Measurements from ENCODE around the gene LTBP2.
A peak's percentile ranks its signal among the peaks of the same experiment; 100 is the strongest.

Gene LTBP2

DNA sequence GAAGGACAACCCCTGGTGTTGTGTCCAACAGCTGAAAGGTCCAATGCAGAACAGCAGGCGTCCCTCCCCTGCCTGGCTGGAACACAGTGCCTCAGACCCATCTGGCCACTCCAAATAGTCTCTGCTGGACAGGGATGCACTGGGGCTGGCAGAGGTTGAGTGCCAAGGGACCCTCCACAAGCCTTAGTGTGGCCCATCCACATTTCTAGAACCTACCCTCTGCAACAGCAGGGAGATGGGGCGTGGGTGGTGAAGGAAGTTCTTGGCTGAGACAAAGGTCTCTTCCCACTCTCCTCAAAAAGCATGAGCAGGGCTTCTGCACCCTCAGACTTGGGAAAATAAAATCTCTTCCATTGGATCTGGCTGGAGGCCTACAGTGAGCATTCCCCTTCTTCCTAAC lies 36.5 kb downstream of the LTBP2 start:
- H3K27ac ChIP-seq (ENCODE audit: low read depth, low read length) = no peak overlapping the region
- no peak overlapping the region for H4K8ac ChIP-seq (ENCODE audit: low read depth, low read length)
- H2AK5ac ChIP-seq (ENCODE audit: low read length) = peak overlapping the region; percentile 49
- WGBS (ENCODE audit: extremely low coverage, insufficient coverage, insufficient read length) = no CpG with 5 or more reads among the region's 2 CpGs
- H3K79me1 ChIP-seq (ENCODE audit: low read length) = peaks cover 20% of the 10 kb centered on the region
- no peak overlapping the region for H4K91ac ChIP-seq (ENCODE audit: low read depth, low read length)
- peaks cover 21 to 27% of the 10 kb centered on the region in 2 experiments for H3K4me1 ChIP-seq (ENCODE audit: control insufficient read depth in 1 of 2, insufficient read depth in 2 of 2, low read length in 2 of 2)
- no peaks in the 10 kb centered on the region for H3K36me3 ChIP-seq (ENCODE audit: control insufficient read depth in 1 of 2, insufficient read depth in 2 of 2, low read length in 2 of 2)
- H4K12ac ChIP-seq (ENCODE audit: low read depth, low read length) = no peak overlapping the region
- H3K14ac ChIP-seq (ENCODE audit: low read length) = no peak overlapping the region
- DNase-seq = no peak
- H3K9me3 ChIP-seq (ENCODE audit: insufficient read depth, low read depth, low read length) = no peaks in the 10 kb centered on the region
- H3K4me2 ChIP-seq (ENCODE audit: low read length) = no peak overlapping the region
- H3K4me3 ChIP-seq (ENCODE audit: low read depth, low read length) = no peak overlapping the region
- H2BK120ac ChIP-seq (ENCODE audit: insufficient read depth, low read length, poor library complexity) = no peak overlapping the region
- no peak overlapping the region for H3K4ac ChIP-seq (ENCODE audit: low read depth, low read length)
- no peak overlapping the region for H3K23ac ChIP-seq (ENCODE audit: low read length)
- H3K9ac ChIP-seq (ENCODE audit: low read length) = no peak overlapping the region
- no peaks in the 10 kb centered on the region for H3K79me2 ChIP-seq (ENCODE audit: control insufficient read depth, insufficient read depth, low read length, poor library complexity)
- H2AFZ ChIP-seq (ENCODE audit: insufficient read depth, low read length, poor library complexity) = no peak overlapping the region
- H3K27me3 ChIP-seq (ENCODE audit: insufficient read depth, low read length) = no peaks in the 10 kb centered on the region
- no peak overlapping the region for H2BK5ac ChIP-seq (ENCODE audit: low read depth, low read length, poor library complexity)
- no peak overlapping the region for H2BK12ac ChIP-seq (ENCODE audit: low read length)
- H3K18ac ChIP-seq (ENCODE audit: low read length) = no peak overlapping the region

DNA sequence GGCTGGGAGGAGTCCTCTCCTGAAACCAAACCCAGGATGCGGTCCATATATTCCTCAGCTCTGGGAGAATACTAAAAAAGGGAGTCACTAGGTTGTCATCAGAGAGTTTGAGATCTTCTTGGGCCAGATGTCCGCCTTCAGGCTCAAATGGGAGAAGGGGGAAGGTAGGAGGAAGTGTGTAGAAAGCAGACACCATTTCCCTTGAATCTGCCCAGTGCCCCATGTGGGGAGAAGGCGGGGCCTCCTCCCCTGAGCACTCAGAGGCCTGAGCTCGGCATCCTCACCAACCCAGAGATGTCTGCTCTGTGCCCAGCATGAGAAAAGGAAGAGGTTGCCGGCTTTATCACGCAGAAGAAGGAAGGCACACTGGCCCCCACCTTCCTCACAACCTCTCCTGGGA lies 37.3 kb downstream of the LTBP2 start:
- Histone ChIP-seq H3K9ac (ENCODE audit: low read length) (no peak overlapping the region), H3K4me1 (ENCODE audit: control insufficient read depth in 1 of 2, insufficient read depth in 2 of 2, low read length in 2 of 2) (peaks cover 24 to 33% of the 10 kb centered on the region in 2 experiments), H3K27ac (ENCODE audit: low read depth, low read length) (no peak overlapping the region), H3K79me2 (ENCODE audit: control insufficient read depth, insufficient read depth, low read length, poor library complexity) (no peaks in the 10 kb centered on the region), H2AFZ (ENCODE audit: insufficient read depth, low read length, poor library complexity) (no peak overlapping the region), H2BK5ac (ENCODE audit: low read depth, low read length, poor library complexity) (no peak overlapping the region), H3K4ac (ENCODE audit: low read depth, low read length) (no peak overlapping the region), H3K4me3 (ENCODE audit: low read depth, low read length) (no peak overlapping the region), H3K36me3 (ENCODE audit: control insufficient read depth in 1 of 2, insufficient read depth in 2 of 2, low read length in 2 of 2) (no peaks in the 10 kb centered on the region), H2AK5ac (ENCODE audit: low read length) (no peak overlapping the region), H3K18ac (ENCODE audit: low read length) (no peak overlapping the region), H3K23ac (ENCODE audit: low read length) (no peak overlapping the region), H3K27me3 (ENCODE audit: insufficient read depth, low read length) (no peaks in the 10 kb centered on the region), H2BK12ac (ENCODE audit: low read length) (no peak overlapping the region), H2BK120ac (ENCODE audit: insufficient read depth, low read length, poor library complexity) (no peak overlapping the region), H4K8ac (ENCODE audit: low read depth, low read length) (no peak overlapping the region), H3K9me3 (ENCODE audit: insufficient read depth, low read depth, low read length) (no peaks in the 10 kb centered on the region), H4K91ac (ENCODE audit: low read depth, low read length) (no peak overlapping the region), H3K14ac (ENCODE audit: low read length) (no peak overlapping the region), H3K4me2 (ENCODE audit: low read length) (no peak overlapping the region), H4K12ac (ENCODE audit: low read depth, low read length) (no peak overlapping the region), H3K79me1 (ENCODE audit: low read length) (peaks cover 27% of the 10 kb centered on the region)
- DNase-seq = no peak
- no CpG with 5 or more reads among the region's 6 CpGs for WGBS (ENCODE audit: extremely low coverage, insufficient coverage, insufficient read length)

DNA sequence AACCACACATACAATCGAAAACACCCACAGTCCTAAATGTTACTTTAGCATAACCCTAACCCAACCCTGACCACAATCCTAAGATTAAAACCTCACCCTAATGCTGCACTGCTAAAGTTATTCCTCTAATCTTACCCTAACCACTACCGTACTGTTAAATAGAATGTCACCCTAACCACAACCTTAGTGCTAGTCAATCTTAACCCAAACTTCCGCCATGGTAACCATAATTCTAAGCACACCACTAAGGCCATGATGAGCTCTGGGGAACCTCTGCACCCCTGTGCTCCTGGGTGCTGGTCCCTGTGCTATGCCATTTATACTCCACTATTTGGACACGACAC lies 38.0 kb downstream of the LTBP2 start:
- no peak overlapping the region for H3K18ac ChIP-seq (ENCODE audit: low read length)
- no peaks in the 10 kb centered on the region for H3K79me2 ChIP-seq (ENCODE audit: control insufficient read depth, insufficient read depth, low read length, poor library complexity)
- WGBS (ENCODE audit: extremely low coverage, insufficient coverage, insufficient read length) = no CpG with 5 or more reads among the region's 4 CpGs
- no peak overlapping the region for H2BK5ac ChIP-seq (ENCODE audit: low read depth, low read length, poor library complexity)
- H4K12ac ChIP-seq (ENCODE audit: low read depth, low read length) = no peak overlapping the region
- H2AFZ ChIP-seq (ENCODE audit: insufficient read depth, low read length, poor library complexity) = no peak overlapping the region
- H3K4ac ChIP-seq (ENCODE audit: low read depth, low read length) = no peak overlapping the region
- H4K91ac ChIP-seq (ENCODE audit: low read depth, low read length) = no peak overlapping the region
- no peak overlapping the region for H3K14ac ChIP-seq (ENCODE audit: low read length)
- H2AK5ac ChIP-seq (ENCODE audit: low read length) = no peak overlapping the region
- no peak overlapping the region for H3K23ac ChIP-seq (ENCODE audit: low read length)
- no peaks in the 10 kb centered on the region for H3K27me3 ChIP-seq (ENCODE audit: insufficient read depth, low read length)
- no peak for DNase-seq
- H2BK120ac ChIP-seq (ENCODE audit: insufficient read depth, low read length, poor library complexity) = no peak overlapping the region
- no peak overlapping the region for H4K8ac ChIP-seq (ENCODE audit: low read depth, low read length)
- no peaks in the 10 kb centered on the region for H3K9me3 ChIP-seq (ENCODE audit: insufficient read depth, low read depth, low read length)
- H2BK12ac ChIP-seq (ENCODE audit: low read length) = no peak overlapping the region
- H3K79me1 ChIP-seq (ENCODE audit: low read length) = peaks cover 27% of the 10 kb centered on the region
- no peak overlapping the region for H3K4me2 ChIP-seq (ENCODE audit: low read length)
- no peak overlapping the region for H3K9ac ChIP-seq (ENCODE audit: low read length)
- H3K4me3 ChIP-seq (ENCODE audit: low read depth, low read length) = no peak overlapping the region
- H3K4me1 ChIP-seq (ENCODE audit: control insufficient read depth in 1 of 2, insufficient read depth in 2 of 2, low read length in 2 of 2) = peaks cover 22 to 29% of the 10 kb centered on the region in 2 experiments
- H3K36me3 ChIP-seq (ENCODE audit: control insufficient read depth in 1 of 2, insufficient read depth in 2 of 2, low read length in 2 of 2) = no peaks in the 10 kb centered on the region
- no peak overlapping the region for H3K27ac ChIP-seq (ENCODE audit: low read depth, low read length)

DNA sequence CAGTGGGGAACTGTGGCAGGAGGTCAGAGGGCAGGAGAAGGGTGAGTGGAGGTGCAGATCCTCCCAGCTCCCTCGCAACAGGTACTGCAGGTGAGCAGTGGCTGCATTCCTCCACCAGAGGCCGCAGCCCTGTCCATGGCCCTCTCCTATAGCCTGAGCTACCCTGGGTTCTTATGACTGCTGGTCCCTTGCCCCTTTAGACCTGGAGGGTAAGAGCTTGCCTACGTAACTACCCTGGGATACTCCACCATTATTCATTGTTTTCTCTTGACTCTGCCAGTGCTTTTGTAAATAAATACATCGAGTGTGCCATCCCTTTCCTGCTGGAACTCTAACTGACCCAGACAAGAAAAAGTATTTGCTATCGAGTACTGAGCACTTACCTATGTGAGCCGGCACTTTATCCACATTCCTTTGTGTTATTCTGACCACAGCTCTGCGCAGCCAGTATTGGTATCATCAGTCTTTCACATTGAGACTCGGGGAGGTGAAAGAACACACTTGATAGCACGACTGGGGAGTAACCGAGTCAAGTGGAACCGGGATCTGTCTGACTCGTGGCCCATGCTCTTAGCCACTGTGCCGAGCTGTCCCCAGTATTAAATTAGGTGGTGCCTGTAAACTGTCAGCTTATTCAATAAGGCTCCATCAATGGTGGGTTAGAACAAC lies 38.5 kb downstream of the LTBP2 start:
- H3K18ac ChIP-seq (ENCODE audit: low read length) = peak overlapping the region; percentile 32
- WGBS (ENCODE audit: extremely low coverage, insufficient coverage, insufficient read length) = no CpG with 5 or more reads among the region's 13 CpGs
- no peak overlapping the region for H4K12ac ChIP-seq (ENCODE audit: low read depth, low read length)

More for the DNA sequence above, 38.5 kb downstream of the LTBP2 start:
- no peaks in the 10 kb centered on the region for H3K27me3 ChIP-seq (ENCODE audit: insufficient read depth, low read length)
- no peaks in the 10 kb centered on the region for H3K79me2 ChIP-seq (ENCODE audit: control insufficient read depth, insufficient read depth, low read length, poor library complexity)
- peaks cover 27% of the 10 kb centered on the region for H3K79me1 ChIP-seq (ENCODE audit: low read length)
- no peak overlapping the region for H3K23ac ChIP-seq (ENCODE audit: low read length)
- peak overlapping the region; percentile 33 for H2AK5ac ChIP-seq (ENCODE audit: low read length)
- peak overlapping the region; percentile 17 for H4K8ac ChIP-seq (ENCODE audit: low read depth, low read length)
- no peak overlapping the region for H3K4ac ChIP-seq (ENCODE audit: low read depth, low read length)
- H4K91ac ChIP-seq (ENCODE audit: low read depth, low read length) = peak overlapping the region; percentile 37
- H3K27ac ChIP-seq (ENCODE audit: low read depth, low read length) = peak overlapping the region; percentile 95
- peak overlapping the region; percentile 39 for H2BK12ac ChIP-seq (ENCODE audit: low read length)
- peak overlapping the region; percentile 31 for H3K14ac ChIP-seq (ENCODE audit: low read length)
- no peak overlapping the region for H3K9ac ChIP-seq (ENCODE audit: low read length)
- no peaks in the 10 kb centered on the region for H3K9me3 ChIP-seq (ENCODE audit: insufficient read depth, low read depth, low read length)
- peak overlapping the region; percentile 8 for H2BK5ac ChIP-seq (ENCODE audit: low read depth, low read length, poor library complexity)
- H2BK120ac ChIP-seq (ENCODE audit: insufficient read depth, low read length, poor library complexity) = peak overlapping the region; percentile 18
- peak overlapping the region; percentile 4 for H2AFZ ChIP-seq (ENCODE audit: insufficient read depth, low read length, poor library complexity)
- H3K4me1 ChIP-seq (ENCODE audit: control insufficient read depth in 1 of 2, insufficient read depth in 2 of 2, low read length in 2 of 2) = peaks cover 22 to 29% of the 10 kb centered on the region in 2 experiments
- peak; percentile 41 to 64 for DNase-seq
- no peak overlapping the region for H3K4me2 ChIP-seq (ENCODE audit: low read length)
- H3K36me3 ChIP-seq (ENCODE audit: control insufficient read depth in 1 of 2, insufficient read depth in 2 of 2, low read length in 2 of 2) = no peaks in the 10 kb centered on the region
- no peak overlapping the region for H3K4me3 ChIP-seq (ENCODE audit: low read depth, low read length)

Measured in trophoblast cell (in vitro differentiated cells and primary cell).